ENCODE data around the gene LMBR1. TPM values are rescaled to one million over a fixed set of nuclear protein-coding genes. Genes with fewer than 3 reads are reported as not detected.
"Not testable (repeated sequence)": the region's sequence is repeated elsewhere in the genome, so short reads cannot be mapped to it uniquely, and the experiment has no call there.

Gene LMBR1
- polyA plus RNA-seq, 5 donors, result 45.7 to 68.3 (median 63.6) TPM

GRCh38 chr7:156701787-156702186, 191.2 kb downstream of the LMBR1 start:
- DNase-seq, result not testable (repeated sequence)

GRCh38 chr7:156698512-156698911, 194.5 kb downstream of the LMBR1 start:
- not testable (repeated sequence) for DNase-seq

- not testable (repeated sequence) for DNase-seq
These were observed 195.7 kb downstream of the LMBR1 start for GRCh38 chr7:156697283-156697682.

GRCh38 chr7:156693627-156694026, 199.4 kb downstream of the LMBR1 start:
- DNase-seq, result no peak

GRCh38 chr7:156692849-156693248, 200.1 kb downstream of the LMBR1 start:
- no peak for DNase-seq

- DNase-seq, result no peak
These were observed 201.2 kb downstream of the LMBR1 start for GRCh38 chr7:156691764-156692163.

GRCh38 chr7:156684661-156685060, 208.3 kb downstream of the LMBR1 start:
- DNase-seq, result no peak

- no peak for DNase-seq
These were observed 208.7 kb downstream of the LMBR1 start for GRCh38 chr7:156684251-156684650.

GRCh38 chr7:156682928-156683327, 210.1 kb downstream of the LMBR1 start:
- DNase-seq, result no peak

- no peak for DNase-seq
These were observed 212.7 kb downstream of the LMBR1 start for GRCh38 chr7:156680281-156680680.

GRCh38 chr7:156677374-156678054, 215.5 kb downstream of the LMBR1 start:
- DNase-seq, result no peak

GRCh38 chr7:156676263-156676662, 216.7 kb downstream of the LMBR1 start:
- DNase-seq, result no peak

GRCh38 chr7:156675721-156676120, 217.3 kb downstream of the LMBR1 start:
- no peak for DNase-seq

- no peak for DNase-seq
These were observed 219.1 kb downstream of the LMBR1 start for GRCh38 chr7:156673902-156674301.

GRCh38 chr7:156673454-156673853, 219.5 kb downstream of the LMBR1 start:
- DNase-seq, result no peak

- DNase-seq, result no peak
These were observed 223.8 kb downstream of the LMBR1 start for GRCh38 chr7:156669035-156669828.

- no peak for DNase-seq
These were observed 224.7 kb downstream of the LMBR1 start for GRCh38 chr7:156668130-156668741.

- no peak for DNase-seq
These were observed 225.9 kb downstream of the LMBR1 start for GRCh38 chr7:156667110-156667426.

GRCh38 chr7:156666368-156667109, 226.4 kb downstream of the LMBR1 start:
- no peak for DNase-seq

GRCh38 chr7:156665101-156665500, 227.9 kb downstream of the LMBR1 start:
- DNase-seq, result no peak

- no peak for DNase-seq
These were observed 230.7 kb downstream of the LMBR1 start for GRCh38 chr7:156662277-156662676.

GRCh38 chr7:156661637-156662036, 231.3 kb downstream of the LMBR1 start:
- no peak for DNase-seq
